GM23338 (cell line): ENCODE measurements around the gene DMD. TPM values are rescaled to one million over a fixed set of nuclear protein-coding genes. Genes with fewer than 3 reads are reported as not detected.

Experiments
- microRNA-seq: library from miRNA; unstranded; fragments of <30 nt; microRNA quantifications from one replicate; pipeline ENCODE4, GENCODE V29; 2017
- polyA plus RNA-seq: library from polyadenylated mRNA; unstranded; fragments of >200 nt; fragmentation: Nextera tagmentation; extraction: Ambion mirVana; gene quantifications from 2 replicates; pipeline ENCODE4 v1.2.1, GENCODE V29; 2016
- small RNA-seq: library from RNA; depleted of rRNA; stranded (forward); fragments of <200 nt; gene quantifications from one replicate; pipeline ENCODE3, GENCODE V24; 2014; ENCODE audit warnings: low replicate concordance
- total RNA-seq: library from RNA; depleted of rRNA; stranded (reverse); fragments of >200 nt; shearing (Covaris generic); gene quantifications from 2 replicates; pipeline ENCODE4 v1.2.3, GENCODE V29; 2014

Gene DMD
- total and polyA plus RNA-seq, 2 experiments from 2014 or later = 4.5 to 7.6 TPM

Small RNA genes within 50 kb of the gene (microRNA-seq; reads per million reads assigned to microRNA genes)
- gene MIR3915 (not detected), gene MIR548F5 (not detected)

Small RNA genes within 50 kb of the gene (small RNA-seq; reads per million reads assigned to genes)
- gene MIR3915 (not detected), gene MIR548F5 (not detected), gene RNA5SP501 (not detected), gene RNU6-894P (not detected)
